Stimulated activated CD4-positive, alpha-beta T cell treated with anti-CD3 and anti-CD28 coated beads, Interleukin-12 subunit alpha, Interleukin-12 subunit beta, amount 100 ng/mL, for 48 hours (primary cell): Measurements from ENCODE around the gene SHMT1.
"Not testable (repeated sequence)": the region's sequence is repeated elsewhere in the genome, so short reads cannot be mapped to it uniquely, and the experiment has no call there.

Experiments used
- DNase-seq, 3 donors: peaks; one replicate each; pipeline ENCODE4 v3.0.0-alpha.2; 2020; ENCODE audit warnings: low read depth in 2 of 3, low spot score in 1 of 3

Gene SHMT1

GRCh38 chr17:18326572-18326971 is 36.8 kb downstream of the SHMT1 start:
- DNase-seq = no peak

DNA sequence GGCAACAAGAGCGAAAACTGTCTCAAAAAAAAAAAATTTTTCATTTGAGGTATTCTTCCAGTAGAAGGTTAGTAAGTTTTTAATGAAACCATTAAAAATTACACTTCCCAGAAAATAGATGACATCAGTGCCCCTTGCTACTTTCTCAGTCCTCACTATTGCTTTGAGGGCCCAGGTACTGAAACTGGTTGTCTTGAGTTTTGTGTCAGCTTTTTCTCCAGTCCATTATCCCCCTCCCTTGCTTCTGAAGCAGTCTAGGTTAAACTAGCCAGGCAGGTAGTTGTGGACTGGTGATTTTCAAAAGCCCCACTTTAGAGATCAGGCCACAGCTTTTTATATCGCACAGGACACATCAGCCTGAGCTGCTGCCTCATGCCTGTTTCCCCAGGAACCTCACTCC is 37.3 kb downstream of the SHMT1 start:
- DNase-seq = no peak

GRCh38 chr17:18324140-18325050 is 39.0 kb downstream of the SHMT1 start:
- DNase-seq = no peak

DNA sequence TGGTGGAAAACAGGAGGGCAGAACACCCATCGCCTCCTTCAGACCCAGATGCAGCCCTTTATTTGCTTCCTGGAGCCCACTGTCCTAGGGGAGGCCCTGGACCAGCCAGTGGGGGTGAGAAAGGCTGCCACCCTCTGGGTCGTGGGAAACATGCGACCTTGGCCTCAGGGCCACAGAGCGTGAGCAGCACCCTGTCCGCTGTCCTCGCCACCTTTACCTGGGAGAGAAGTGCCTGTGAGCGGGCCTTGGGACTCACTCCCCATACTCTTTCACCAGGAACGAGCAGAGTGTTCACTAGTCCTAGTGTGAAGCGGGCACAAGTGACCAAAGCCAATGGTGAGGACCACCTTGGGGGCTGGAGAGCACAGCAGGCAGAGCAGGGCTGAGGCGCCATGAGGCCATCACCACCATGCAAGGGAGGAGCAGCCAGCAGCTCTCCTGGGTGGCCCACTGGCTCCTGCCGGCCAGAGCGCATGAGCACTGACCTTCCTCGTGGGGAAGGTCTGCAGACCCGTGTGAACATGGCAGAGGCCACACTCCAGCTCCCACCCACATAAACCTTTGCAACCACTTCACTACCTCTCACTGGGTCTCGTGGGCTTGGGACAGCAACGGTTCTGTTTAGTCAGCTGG is 39.7 kb downstream of the SHMT1 start:
- no peak for DNase-seq

DNA sequence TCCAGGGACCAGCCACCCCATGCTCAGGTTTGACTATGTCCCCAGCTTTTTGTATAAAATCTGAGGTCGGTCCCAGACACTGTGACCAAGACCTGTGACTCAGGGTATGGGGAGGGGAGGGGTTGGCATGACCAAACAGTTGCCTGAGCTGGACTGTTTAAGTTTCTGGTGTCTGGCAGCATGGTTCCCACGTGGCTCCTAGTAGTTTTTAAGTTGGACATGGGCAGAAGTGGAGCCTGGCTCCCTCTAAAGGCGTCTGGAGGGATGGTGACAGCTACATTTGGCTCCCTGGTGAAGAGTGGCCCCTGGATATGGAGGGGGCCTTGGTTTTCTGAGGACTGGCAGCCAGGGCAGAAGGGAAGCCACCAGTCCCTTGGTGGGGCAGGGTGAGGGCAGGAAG is 40.3 kb downstream of the SHMT1 start:
- DNase-seq = no peak

DNA sequence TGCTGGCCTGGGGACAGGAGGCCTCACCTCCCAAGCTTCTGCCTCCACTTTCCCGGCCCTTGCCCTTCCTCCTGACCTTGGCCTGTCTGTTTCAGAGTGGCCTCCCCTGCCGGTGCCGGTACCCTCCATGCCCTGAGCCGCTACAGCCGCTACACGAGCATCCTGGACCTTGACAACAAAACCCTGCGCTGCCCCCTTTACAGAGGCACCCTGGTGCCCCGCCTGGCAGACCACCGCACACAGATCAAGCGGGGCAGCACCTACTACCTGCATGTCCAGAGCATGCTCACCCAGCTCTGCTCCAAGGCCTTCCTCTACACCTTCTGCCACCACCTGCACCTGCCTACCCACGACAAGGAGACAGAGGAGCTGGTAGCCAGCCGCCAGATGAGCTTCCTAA is 40.8 kb downstream of the SHMT1 start:
- DNase-seq = no peak

GRCh38 chr17:18321309-18321708 is 42.0 kb downstream of the SHMT1 start:
- no peak for DNase-seq

GRCh38 chr17:18320301-18320700 is 43.0 kb downstream of the SHMT1 start:
- no peak for DNase-seq

DNA sequence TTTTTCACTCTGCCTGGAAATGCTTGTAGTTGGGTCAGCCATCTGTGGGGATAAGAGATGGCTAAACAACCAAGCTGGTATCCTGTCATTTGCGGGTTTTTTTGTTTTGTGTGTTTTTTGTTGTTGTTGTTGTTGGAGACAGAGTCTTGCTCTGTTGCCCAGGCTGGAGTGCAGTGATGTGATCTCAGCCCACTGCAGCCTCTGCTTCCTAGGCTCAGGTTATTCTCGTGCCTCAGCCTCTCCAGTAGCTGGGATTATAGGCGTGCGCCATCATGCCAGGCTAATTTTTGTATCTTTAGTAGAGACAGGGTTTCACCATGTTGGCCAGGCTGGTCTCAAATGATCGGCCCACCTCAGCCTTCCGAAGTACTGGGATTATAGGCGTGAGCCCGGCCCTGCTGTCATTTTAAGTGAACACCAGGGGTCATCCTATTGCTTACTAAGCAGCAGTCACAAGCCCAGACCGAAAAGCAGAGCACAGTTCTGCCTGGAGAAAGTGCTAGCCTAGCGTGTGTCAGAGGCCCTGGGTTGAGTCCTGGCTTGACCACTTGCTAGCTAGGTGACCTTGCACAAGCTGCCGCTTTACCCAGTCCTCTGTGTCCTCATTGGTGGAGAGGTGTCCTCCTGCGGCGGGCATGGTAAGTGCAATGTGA is 43.6 kb downstream of the SHMT1 start:
- DNase-seq = no peak

DNA sequence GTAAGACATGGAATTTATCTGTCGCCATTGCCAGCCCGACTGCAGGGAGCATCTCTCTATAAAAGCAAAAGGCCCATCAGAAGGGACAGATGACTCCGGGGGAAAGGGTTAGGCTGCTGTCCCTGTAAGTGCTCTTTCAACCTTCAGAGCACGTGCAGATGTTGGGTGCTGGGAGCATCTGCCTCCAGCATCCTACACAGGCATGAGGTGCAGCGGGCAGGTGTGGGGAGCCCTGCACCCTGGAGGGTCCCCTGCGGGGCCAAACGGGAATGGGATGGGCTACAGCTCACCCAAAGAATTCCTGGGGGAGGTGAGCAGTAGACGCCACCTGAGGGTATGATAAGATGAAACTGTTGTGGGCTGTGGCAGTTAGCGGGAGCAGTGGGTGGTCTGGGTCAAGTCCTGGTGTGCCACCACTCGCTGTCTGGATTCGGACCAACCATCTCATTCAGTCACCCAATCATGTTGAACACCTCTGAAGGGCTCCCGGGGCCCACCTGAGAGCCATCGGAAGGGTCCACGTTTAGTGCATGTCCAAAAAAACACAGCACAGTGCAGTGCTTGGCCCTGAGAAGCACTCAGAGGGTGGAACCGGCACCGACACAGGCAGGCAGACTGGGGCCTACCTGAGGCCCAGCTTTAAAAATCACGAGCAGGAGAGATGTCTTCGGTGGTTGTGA is 44.4 kb downstream of the SHMT1 start:
- no peak for DNase-seq

DNA sequence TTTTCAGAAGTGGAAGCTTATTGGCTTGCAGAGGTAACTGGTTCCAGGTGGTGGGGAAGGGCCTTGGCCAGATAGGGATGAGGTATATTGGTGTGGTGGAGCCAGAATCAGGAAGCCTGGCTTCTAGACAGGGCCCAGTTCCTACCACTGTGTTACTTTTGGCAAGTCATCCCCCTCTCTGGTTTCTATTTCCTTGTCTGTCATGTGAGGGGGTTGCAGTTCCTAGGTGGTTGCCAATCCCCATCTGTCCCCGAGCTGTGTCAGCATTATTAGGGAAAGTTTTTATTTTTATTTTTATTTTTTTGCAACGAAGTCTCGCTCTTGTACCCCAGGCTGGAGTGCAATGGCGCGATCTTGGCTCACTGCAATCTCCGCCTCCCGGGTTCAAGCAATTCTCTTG is 45.2 kb downstream of the SHMT1 start:
- no peak for DNase-seq

DNA sequence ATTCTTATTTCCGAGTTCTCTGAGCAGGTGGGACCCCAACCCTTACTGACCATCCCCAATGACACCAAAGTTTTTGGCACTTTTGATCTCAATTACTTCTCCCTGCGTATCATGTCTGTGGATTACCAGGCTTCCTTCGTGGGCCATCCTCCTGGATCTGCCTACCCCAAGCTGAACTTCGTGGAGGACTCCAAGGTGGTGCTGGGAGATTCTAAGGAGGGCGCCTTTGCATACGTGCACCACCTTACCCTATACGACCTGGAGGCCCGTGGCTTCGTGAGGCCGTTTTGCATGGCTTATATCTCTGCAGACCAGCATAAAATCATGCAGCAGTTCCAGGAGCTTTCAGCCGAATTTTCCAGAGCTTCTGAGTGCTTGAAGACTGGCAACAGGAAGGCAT is 47.4 kb downstream of the SHMT1 start:
- DNase-seq = no peak

DNA sequence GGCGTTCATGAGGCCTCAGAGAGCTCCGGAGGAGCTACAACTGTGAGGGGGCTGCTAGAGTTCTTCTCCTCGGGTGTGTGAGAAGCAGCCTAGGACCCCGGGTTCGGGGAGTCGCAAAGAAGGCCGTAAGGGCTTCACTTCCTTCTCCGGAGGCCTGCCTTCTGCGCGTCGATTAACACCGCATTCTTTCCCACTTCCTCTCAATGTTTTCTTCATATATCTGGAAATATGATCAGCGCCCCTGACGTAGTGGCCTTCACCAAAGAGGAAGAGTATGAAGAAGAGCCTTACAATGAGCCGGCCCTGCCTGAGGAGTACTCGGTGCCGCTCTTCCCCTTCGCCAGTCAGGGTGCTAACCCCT is 47.8 kb downstream of the SHMT1 start:
- DNase-seq = no peak

DNA sequence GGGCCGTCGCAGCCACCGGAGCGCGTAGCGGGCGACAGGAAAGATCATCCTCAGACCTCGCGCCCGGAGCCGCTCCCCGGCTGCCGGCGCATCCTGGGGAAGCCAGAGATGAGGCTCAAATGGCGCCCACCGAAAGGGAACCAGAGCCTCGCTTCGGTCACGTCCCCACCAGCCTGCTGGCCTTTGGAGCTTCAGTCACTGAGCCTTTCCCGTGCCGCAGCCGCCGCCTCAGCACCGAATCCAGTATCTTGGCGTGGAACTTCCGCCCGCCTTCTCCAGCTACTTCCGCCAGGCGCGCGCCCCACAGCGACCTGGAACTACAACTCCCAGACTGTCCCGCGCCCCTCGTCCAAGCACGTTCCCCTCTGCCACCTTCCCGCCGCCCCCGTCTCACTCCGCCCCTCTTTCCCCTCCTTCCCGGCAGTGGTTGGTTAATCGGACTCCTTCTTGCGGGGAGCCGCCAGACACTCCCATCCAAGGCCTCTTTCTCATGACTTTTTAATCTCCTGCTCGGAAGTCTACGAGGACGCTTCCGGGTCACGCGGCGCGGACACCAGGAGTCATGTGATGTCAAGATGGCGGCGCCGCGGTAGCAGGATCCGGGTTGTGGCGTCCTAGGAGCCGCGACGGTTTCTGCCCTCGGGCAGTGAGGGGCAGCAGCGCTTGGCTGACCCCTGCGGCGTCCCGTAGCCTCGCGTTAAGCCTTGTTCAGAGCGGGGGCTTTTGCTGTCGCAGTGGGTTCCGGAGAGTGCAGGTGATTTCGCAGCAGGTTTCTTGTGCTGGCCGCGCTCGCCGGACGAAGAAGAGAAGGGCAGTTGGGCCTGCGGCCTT is 48.4 kb downstream of the SHMT1 start, which contains the start of the genes SMCR8 and TOP3A:
Gene SMCR8 (plus strand): TSS at position 563 of the 831 bp plus-strand sequence. CDS start 497 bp downstream, outside the sequence.
Gene TOP3A (minus strand): TSS at position 264 of the 831 bp plus-strand sequence. CDS start 216 bp downstream, at position 48.
- peak; percentile 93 to 98 (median 96) for DNase-seq

- no peak for DNase-seq
These were observed 49.2 kb downstream of the SHMT1 start for GRCh38 chr17:18314059-18314730.

- DNase-seq = no peak
These were observed 54.1 kb downstream of the SHMT1 start for GRCh38 chr17:18309202-18309601.

DNA sequence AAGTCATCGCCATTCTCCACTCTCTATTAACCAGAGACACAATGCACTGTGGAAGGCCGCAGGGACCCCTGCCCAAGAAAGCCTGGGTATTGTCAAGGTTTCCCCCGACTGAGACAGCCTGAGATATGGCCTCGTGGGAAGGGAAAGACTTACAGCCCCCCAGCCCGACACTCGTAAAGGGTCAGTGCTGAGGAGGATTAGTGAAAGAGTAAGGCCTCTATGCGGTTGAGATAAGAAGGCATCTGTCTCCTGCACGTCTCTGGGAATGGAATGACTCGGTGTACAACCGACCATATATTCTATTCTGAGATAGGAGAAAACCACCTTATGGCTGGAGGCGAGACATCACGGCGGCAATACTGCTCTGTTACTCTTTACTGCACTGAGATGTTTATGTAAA is 60.1 kb downstream of the SHMT1 start:
- not testable (repeated sequence) for DNase-seq

DNA sequence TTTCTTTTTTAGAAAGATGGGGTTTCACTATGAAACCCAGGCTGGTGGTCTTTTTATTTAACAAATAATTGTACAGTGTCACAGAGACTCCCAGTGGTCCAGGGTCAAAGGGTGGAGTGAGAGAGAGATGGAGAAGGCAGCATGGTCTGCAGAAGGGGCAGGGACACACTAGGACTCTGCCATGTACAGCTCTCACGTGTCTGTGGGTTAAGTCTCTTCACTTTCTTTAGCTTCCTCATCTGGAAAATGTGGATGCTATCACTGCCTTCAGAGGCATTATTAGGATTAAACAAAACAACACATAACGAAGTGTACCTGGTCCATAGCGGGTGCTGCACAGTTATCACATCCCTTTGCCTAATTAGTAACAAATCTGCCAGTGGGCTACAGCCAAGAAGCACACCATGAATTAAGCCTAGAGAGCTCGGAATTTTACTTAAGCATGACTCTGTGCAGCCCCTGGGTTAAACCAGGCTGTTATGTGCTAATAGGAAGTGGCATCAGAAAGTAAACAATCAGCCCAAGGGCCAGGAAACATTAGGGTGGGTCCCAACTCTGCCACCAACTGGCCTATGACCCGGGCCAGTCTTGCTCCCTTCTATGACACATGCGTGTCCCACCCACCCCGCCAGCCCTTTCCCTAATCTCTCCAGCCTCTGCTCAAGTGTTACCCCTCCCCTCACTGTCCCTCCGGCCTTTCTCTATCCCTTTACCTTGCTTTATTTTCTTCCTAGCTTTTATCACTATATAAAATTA is 62.4 kb downstream of the SHMT1 start:
- no peak for DNase-seq

DNA sequence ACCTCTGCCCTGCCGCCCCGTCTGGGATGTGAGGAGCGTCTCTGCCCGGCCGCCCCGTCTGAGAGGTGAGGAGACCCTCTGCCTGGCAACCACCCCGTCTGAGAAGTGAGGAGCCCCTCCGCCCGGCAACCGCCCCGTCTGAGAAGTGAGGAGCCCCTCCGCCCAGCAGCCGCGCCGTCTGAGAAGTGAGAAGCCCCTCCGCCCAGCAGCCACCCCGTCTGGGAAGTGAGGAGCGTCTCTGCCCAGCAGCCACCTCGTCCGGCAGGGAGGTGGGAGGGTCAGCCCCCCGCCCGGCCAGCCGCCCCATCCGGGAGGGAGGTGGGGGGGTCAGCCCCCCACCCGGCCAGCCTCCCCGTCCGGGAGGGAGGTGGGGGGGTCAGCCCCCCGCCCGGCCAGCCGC is 65.3 kb downstream of the SHMT1 start:
- DNase-seq = not testable (repeated sequence)
